ENCODE results near the gene PIRT. TPM values are rescaled to one million over a fixed set of nuclear protein-coding genes. Genes with fewer than 3 reads are reported as not detected.

PIRT gene
- total and polyA plus RNA-seq, 2 of the 8 experiments (the other 6 are each of a cell fraction or from before 2014, with no cell fraction given), result 0.03 TPM; not detected in 1

GRCh38 chr17:10879190-10879836 lies 41.4 kb upstream of the PIRT start:
- H3K27ac ChIP-seq (ENCODE audit: low read depth, low read length), result no peak overlapping the region
- no peak overlapping the region for H2BK20ac ChIP-seq (ENCODE audit: low read length)
- no peak overlapping the region for H2BK120ac ChIP-seq (replicated peaks; ENCODE audit: low read depth, low read length)
- H3K9ac ChIP-seq (replicated peaks in 1 of 4; ENCODE audit: extremely low read depth in 1 of 4, low read depth in 3 of 4, low read length in 3 of 4), result no peak overlapping the region
- no peak overlapping the region for H3K56ac ChIP-seq (replicated peaks; ENCODE audit: insufficient read length, low read depth, low read length)
- no peaks in the 10 kb centered on the region for H3K79me2 ChIP-seq (ENCODE audit: control insufficient read depth in 1 of 2, insufficient read depth in 2 of 2, low read length in 2 of 2)
- no peaks in the 10 kb centered on the region for H3K23me2 ChIP-seq (ENCODE audit: low read depth, low read length)
- no peak overlapping the region for H4K8ac ChIP-seq (ENCODE audit: extremely low read depth, insufficient read depth, low read length)
- FAIRE-seq (peak; percentile 81), DNase-seq (ENCODE audit: low read depth in 1 of 2, low spot score in 2 of 2) (peak in 1 of 2 experiments; percentile 67)
- H3K27me3 ChIP-seq (replicated peaks in 1 of 4; ENCODE audit: control insufficient read depth in 3 of 4, extremely low read depth in 1 of 4, insufficient read depth in 3 of 4, low read length in 3 of 4), result no peaks in the 10 kb centered on the region
- no peaks in the 10 kb centered on the region for H3K36me3 ChIP-seq (ENCODE audit: control insufficient read depth in 2 of 4, insufficient read depth in 4 of 4, low read length in 3 of 4)
- H4K91ac ChIP-seq (replicated peaks; ENCODE audit: insufficient read length, low read length), result no peak overlapping the region
- H3K14ac ChIP-seq (ENCODE audit: insufficient read length), result no peak overlapping the region
- WGBS, 2 experiments (ENCODE audit: extremely low coverage in 1 of 2, insufficient coverage in 1 of 2, insufficient read length in 1 of 2, insufficient replicate concordance in 2 of 2, low coverage in 1 of 2, low lambda C conversion rate in 2 of 2, missing lambda C conversion rate in 1 of 2), result 57% methylated on average over 9 of the region's 9 CpGs; no CpG with 5 or more reads in 1 of the 2 experiments
- POLR2A ChIA-PET (ENCODE audit: partially characterized antibody), result interaction anchor here (1.7 kb wide), 1 partner anchor 360 kb away, joined by 3 read pairs; no protein-coding TSS in a partner anchor
- no peak overlapping the region for H2BK15ac ChIP-seq (ENCODE audit: low read length)
- CTCF ChIA-PET (ENCODE audit: partially characterized antibody), result interaction anchor here (0.6 to 13.9 kb wide), 27 partner anchors 9 to 1066 kb away, joined by 3 to 353 read pairs (median 4); no protein-coding TSS in a partner anchor
- peaks cover 0 to 1% of the 10 kb centered on the region in 2 experiments for H4K20me1 ChIP-seq (replicated peaks in 1 of 2; ENCODE audit: control insufficient read depth in 1 of 2, insufficient read depth in 2 of 2, low read length in 2 of 2)
- H3K23ac ChIP-seq (ENCODE audit: insufficient read length), result no peak overlapping the region
- H3K4me1 ChIP-seq (replicated peaks in 1 of 4; ENCODE audit: control insufficient read depth in 3 of 4, insufficient read depth in 4 of 4, low read length in 3 of 4), result no peaks in the 10 kb centered on the region
- H3K4me2 ChIP-seq (ENCODE audit: insufficient read depth in 1 of 2, low read depth in 2 of 2, low read length in 2 of 2), result no peak overlapping the region
- H3K9me3 ChIP-seq (ENCODE audit: insufficient read depth in 2 of 2, low read depth in 1 of 2, low read length in 1 of 2), result 0 out of 4 replicates have a peak, but pooled peaks cover 0 to 2% of the 10 kb centered on the region in 2 experiments
- no peak overlapping the region for H4K5ac ChIP-seq (ENCODE audit: insufficient read length, low read depth, low read length)
- H2BK12ac ChIP-seq (ENCODE audit: low read depth, low read length), result no peak overlapping the region
- no peak overlapping the region for H2AK5ac ChIP-seq (ENCODE audit: low read depth, low read length)
- 0 out of 2 replicates have a peak overlapping the region, but pooled peaks have one; percentile 79 for H2AFZ ChIP-seq (ENCODE audit: low read length)
- no peaks in the 10 kb centered on the region for H3K79me1 ChIP-seq (ENCODE audit: low read depth, low read length)
- H2BK5ac ChIP-seq (ENCODE audit: low read depth, low read length), result no peak overlapping the region
- no peak overlapping the region for H3K18ac ChIP-seq (ENCODE audit: extremely low read depth, low read length)
- H3K4ac ChIP-seq (replicated peaks; ENCODE audit: insufficient read length, low read depth, low read length), result no peak overlapping the region
- H3K4me3 ChIP-seq (ENCODE audit: extremely low read depth in 1 of 4, insufficient read depth in 2 of 4, low read depth in 3 of 4, low read length in 4 of 4), result no peak overlapping the region

Measured in H1 (cell line).